NCI-H1694 treated with DMSO at 0.1 percent for 48 hours (cell line): Measurements from ENCODE around the gene FSCB.
"Not testable (repeated sequence)": the region's sequence is repeated elsewhere in the genome, so short reads cannot be mapped to it uniquely, and the experiment has no call there.

Source experiments
- DNase-seq: peaks from one replicate; lab custom pipeline; 2025; lab: John Stamatoyannopoulos, UW

Gene FSCB

GRCh38 chr14:44507183-44507582, at the start of gene FSCB:
TSS of gene FSCB (minus strand) at chr14:44507283. CDS start at chr14:44506987, 296 bp downstream.
- DNase-seq: no peak

- no peak for DNase-seq
Measured at GRCh38 chr14:44531658-44532057, 24.6 kb upstream of the FSCB start.

- no peak for DNase-seq
Measured at GRCh38 chr14:44530475-44530874, 23.4 kb upstream of the FSCB start.

GRCh38 chr14:44529026-44529425, 21.9 kb upstream of the FSCB start:
- DNase-seq: no peak

DNA sequence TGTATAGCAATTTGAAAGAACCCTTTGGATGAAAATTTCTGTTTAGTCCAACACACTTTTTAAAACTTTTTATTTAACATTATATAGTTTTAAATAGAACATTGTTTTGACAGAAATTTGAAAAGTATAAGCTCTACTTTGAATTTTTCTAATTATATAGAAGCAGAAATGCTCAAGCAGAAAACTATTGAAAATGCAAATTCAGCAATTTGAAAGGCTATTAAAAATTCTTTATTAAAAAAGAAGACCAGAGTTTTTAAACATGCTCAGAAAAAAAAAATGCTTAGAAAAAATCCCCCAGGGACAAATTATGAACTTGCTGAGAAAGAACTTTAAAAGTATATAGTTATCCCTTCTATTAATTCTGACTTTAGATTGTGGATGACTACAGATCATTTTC, 21.1 kb upstream of the FSCB start:
- DNase-seq: no peak

DNA sequence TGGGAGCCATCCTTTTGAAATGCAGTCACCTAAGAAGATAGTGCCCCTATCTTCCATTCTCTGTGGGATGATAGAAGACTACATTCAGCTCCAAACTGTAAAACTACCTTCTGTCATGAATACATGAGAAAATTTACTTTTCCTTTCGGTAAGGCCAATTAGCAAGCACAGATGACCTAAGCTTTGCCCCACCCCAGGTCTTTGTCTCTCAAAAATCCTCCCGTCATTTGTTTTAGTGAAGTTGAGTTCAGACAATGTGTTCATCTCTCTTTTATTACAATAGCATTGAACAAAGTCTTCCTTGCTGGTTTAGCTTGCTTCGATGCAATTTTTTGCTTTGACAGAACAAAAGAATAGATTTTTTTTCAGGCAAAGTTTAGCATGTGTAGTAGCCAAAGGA, 18.2 kb upstream of the FSCB start:
- DNase-seq: no peak

- not testable (repeated sequence) for DNase-seq
Measured at GRCh38 chr14:44515668-44516067, 8.6 kb upstream of the FSCB start.

DNA sequence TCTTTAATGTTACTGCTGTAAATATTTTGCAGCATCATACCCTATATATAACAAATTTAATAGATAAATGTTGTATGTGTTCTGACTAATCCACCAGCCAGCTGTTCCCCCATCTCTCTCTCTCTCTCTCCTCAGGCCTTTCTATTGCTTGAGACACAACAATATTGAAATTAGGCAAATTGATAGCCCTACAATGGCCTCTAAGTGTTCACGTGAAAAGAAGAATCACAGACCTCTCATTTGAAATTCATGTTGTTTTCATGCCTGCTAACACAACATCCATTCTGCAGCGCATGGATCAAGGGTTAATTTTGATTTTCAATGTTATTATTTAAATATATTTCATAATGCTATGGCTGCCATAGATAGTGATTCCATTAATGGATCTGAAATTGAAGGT, 1.8 kb upstream of the FSCB start:
- no peak for DNase-seq

DNA sequence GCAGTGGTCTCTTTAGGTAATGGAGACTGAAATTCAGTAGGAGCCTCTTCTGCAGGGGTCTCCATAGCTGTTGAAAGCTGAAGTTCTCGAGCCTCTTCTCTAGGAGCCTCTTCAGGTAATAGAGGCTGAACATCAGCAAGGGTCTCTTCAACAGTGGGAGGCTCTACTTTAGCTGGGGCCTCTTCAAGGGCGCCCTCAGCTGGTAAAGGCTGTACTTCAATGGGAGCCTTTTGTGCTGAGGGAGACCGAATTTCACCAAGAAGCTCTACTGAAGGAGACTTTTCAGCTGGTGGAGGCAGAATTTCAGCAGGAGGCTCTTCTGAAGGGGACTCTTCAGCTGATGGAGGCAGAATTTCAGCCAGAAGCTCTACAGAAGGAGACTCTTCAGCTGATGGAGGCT, 1.5 kb downstream of the FSCB start:
- no peak for DNase-seq

DNA sequence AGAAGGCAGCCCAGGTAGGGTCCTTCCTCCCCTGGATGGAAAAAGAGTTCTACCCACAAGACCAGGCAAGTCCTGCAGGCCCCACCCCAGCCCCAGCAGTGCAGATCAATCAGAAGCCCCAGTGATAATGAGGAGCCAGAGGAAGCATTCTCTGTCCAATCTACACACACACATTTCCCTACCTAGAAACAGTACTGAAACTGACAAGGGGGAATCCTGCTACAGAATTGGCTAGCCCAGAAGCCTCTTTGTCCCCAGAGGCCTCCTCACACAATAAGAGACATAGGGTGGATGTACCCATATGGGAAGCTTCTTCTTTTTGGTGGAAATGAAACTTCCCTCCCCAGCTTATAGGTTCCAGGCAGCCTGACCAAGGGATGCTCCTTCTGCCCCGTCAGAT, 9.9 kb downstream of the FSCB start:
- no peak for DNase-seq

- DNase-seq: no peak
Measured at GRCh38 chr14:44494137-44494536, 12.9 kb downstream of the FSCB start.

DNA sequence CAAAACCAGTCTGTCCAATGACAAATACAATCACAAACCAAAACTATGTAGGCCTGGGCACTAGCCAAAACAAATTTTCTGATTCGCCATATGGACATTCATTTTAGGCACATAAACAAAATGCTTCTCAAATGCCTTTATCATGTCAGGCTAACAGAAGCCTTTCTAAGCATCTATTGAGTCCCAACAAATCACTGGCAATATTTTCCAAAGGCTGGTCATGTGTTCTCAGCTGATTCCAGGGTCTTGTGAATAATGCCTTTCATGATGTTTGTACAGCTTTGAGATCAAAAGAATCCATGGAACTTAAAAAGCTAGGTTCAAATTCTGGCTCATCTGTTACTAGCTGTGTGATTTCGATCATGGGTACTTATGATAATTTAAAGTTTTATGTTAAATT, 16.1 kb downstream of the FSCB start:
- no peak for DNase-seq

DNA sequence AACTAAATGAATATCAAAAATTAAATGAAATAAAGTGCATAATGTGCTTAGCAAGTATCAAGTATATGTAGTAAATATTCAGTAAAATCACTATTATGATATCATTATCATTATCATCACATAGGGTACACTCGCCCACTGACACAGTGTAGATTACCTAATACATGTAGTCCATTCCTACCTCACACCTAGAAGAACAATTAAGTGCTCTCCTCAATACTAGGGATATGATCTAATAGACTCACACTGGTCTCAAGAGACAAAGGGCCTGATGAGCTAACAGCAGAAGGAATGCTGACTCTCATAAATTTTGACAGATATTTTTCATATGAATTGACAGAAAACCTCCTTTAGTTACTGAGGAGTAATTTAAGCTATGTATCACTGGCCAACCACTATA, 29.1 kb downstream of the FSCB start:
- DNase-seq: no peak

GRCh38 chr14:44468771-44469170, 38.3 kb downstream of the FSCB start:
- DNase-seq: no peak

GRCh38 chr14:44463356-44464004, 43.6 kb downstream of the FSCB start:
- peak; percentile 40 for DNase-seq

DNA sequence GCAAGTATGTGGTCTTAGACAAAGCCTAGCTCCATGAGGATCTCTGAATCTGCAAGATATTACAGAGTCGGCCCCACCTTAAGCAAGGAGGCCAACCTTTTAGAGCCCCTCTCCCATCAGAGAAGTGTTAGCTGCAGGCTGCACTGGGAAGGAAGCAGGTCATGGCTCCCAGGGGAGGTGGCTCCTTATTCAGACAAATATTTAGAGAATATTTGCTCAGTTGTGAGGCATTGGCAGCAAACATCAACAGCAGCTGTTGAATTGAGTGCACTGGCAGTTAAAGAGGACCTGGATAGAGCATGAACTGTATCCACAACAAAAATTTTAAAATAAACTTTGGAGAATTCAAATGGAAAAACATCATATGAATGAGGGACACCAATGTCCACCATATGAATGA, 44.7 kb downstream of the FSCB start:
- peak; percentile 55 for DNase-seq

DNA sequence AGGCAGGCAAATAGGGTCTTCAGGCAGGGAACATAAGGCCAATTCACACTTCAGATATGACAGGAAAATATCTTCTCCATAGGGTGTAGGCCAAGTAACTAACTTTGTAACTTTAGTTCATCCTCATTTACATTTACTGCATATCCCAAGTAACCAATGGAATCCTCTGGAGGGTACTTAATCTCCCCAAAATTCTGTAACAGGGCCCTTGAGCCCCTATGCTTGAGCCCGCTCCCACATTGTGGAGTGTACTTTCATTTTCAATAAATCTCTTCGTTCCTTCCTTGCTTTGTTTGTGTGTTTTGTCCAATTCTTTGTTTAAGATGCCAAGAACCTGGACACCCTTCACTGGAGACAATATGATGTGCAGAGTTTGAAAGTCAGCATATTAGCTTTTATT, 45.3 kb downstream of the FSCB start:
- no peak for DNase-seq
